Occipital lobe (tissue), 3 donors: ENCODE measurements around the gene OR8H2. TPM values are rescaled to one million over a fixed set of nuclear protein-coding genes. Genes with fewer than 3 reads are reported as not detected.
"Not testable (repeated sequence)": the region's sequence is repeated elsewhere in the genome, so short reads cannot be mapped to it uniquely, and the experiment has no call there.

Source experiments
- DNase-seq: peaks from one replicate; lab custom pipeline; 2025; lab: John Stamatoyannopoulos, UW
- small RNA-seq: library from RNA; depleted of rRNA; stranded (forward); fragments of <200 nt; gene quantifications from one replicate; pipeline ENCODE3, GENCODE V24; 2014
- total RNA-seq: library from RNA; depleted of rRNA; stranded (reverse); fragments of >200 nt; gene quantifications from one replicate; pipeline ENCODE4 v1.2.3, GENCODE V29; 2014

The OR8H2 gene, protein sequence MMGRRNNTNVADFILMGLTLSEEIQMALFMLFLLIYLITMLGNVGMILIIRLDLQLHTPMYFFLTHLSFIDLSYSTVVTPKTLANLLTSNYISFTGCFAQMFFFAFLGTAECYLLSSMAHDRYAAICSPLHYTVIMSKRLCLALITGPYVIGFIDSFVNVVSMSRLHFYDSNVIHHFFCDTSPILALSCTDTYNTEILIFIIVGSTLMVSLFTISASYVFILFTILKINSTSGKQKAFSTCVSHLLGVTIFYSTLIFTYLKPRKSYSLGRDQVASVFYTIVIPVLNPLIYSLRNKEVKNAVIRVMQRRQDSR
- total RNA-seq = not detected

- DNase-seq = no peak
Measured at GRCh38 chr11:56103210-56103737, at the start of gene OR8H2. OR8H2 (plus strand) TSS chr11:56103687; CDS start chr11:56105043, 1,356 bp downstream.

- not testable (repeated sequence) for DNase-seq
Measured at GRCh38 chr11:56056366-56056765, 47.1 kb upstream of the OR8H2 start.

- not testable (repeated sequence) for DNase-seq
Measured at GRCh38 chr11:56057661-56058237, 45.7 kb upstream of the OR8H2 start.

DNA sequence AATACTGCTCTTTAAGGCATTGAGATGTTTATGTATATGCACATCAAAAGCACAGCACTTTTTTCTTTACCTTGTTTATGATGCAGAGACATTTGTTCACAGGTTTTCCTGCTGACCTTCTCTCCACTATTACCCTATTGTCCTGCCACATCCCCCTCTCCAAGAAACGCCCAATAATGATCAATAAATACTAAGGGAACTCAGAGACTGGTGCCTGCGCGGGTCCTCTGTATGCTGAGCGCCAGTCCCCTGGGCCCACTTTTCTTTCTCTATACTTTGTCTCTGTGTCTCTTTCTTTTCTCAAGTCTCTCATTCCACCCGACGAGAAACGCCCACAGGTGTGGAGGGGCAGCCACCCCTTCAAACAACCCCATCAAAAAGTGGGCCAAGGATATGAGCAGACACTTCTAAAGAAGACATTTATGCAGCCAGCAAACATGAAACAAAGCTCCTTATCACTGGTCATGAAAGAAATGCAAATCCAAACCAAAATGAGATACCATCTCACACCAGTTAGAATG, 45.2 kb upstream of the OR8H2 start:
- DNase-seq = not testable (repeated sequence)

DNA sequence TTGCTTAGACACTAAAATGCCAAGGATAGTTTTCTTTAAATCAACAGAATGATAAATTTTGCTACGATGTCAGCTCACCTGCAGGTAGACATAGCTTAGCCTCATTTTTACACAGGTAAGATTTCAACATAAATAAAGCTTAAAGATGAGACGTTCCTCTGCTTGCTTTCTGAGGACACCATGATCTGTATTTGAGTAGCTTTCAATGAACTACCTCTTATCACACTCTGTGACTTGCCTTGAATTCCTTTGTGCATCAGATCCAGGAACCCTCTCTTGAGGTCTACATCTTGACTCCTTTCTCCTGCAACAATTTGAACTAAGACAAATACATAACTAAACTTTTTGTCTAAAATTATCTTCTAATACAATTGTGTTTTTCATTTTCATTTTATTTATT, 36.5 kb upstream of the OR8H2 start:
- DNase-seq = no peak

- no peak for DNase-seq
Measured at GRCh38 chr11:56089697-56090096, 13.8 kb upstream of the OR8H2 start.

GRCh38 chr11:56093008-56093407, 10.5 kb upstream of the OR8H2 start, which contains the start of gene OR8I2:
OR8I2 (plus strand) TSS chr11:56093308; CDS start chr11:56093308, 0 bp downstream.
- DNase-seq = no peak

- DNase-seq = no peak
Measured at GRCh38 chr11:56122073-56122472, 18.6 kb downstream of the OR8H2 start, which contains the start of gene OR8H3. OR8H3 (plus strand) TSS chr11:56122373; CDS start chr11:56122373, 0 bp downstream.

DNA sequence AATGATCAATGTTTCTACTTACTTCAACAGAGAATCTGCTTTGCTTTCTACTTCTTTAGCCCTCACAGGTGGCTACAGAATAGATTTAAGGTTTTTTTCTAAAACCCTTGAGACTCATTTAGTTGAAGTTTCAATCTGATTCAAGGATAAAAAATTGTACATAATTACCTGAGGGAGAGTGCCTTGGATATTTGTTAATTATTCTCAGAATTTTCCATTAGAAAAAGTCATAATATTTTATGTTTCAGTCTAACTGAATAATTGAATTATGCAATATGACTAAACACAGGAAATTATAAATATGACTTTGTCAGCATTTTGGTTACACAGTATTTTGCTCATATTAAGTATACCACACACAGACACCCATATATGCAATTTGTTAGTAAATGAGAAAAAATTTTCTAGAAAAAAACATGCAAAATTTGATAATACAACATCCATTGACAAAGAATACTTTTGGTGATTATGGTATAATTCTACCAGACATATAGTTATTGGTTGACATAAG, 36.7 kb downstream of the OR8H2 start, which contains the start of gene OR8J3:
OR8J3 (minus strand) TSS at position 51 of the 511 bp plus-strand sequence. CDS start 2,483 bp downstream, outside the sequence.
- no peak for DNase-seq

- not testable (repeated sequence) for DNase-seq
Measured at GRCh38 chr11:56143681-56144080, 40.2 kb downstream of the OR8H2 start.

GRCh38 chr11:56151376-56151775, 47.9 kb downstream of the OR8H2 start:
- no peak for DNase-seq

DNA sequence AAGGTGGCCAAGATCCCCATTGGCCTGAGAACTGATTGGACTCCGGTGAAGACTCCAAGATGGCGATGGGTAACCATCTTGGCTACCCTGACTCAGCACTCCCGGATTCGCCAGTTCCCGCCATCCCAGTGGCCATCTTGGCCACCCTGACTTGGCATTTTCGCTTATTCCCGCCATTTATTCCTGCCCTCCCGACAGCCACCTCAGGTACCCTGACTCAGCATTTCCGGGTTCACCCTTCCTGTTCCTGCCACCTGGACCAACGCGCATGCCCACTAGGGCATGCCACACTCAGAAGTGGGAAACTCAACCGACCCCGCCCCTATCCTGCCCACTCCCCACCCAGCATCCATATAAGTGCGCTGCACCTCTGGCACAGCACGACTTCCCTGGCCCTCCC, 48.8 kb downstream of the OR8H2 start:
- no peak for DNase-seq

Small RNA genes lying within 50 kb of the gene (small RNA-seq; reads per million reads assigned to genes)
- gene OR8I4P = not detected

Other genes with a start within 250 kb of the OR8H2 start
- not detected for gene TRIM51, start 220.4 kb upstream of the OR8H2 start, total RNA-seq
- not detected for gene OR5W2, start 189.1 kb upstream of the OR8H2 start, total RNA-seq
- not detected for gene OR5I1, start 167.3 kb upstream of the OR8H2 start, total RNA-seq
- gene OR10AG1, start 133.7 kb upstream of the OR8H2 start, total RNA-seq = not detected
- not detected for gene OR5F1, start 109.1 kb upstream of the OR8H2 start, total RNA-seq
- gene OR5AS1, start 76.0 kb upstream of the OR8H2 start, total RNA-seq = not detected
- gene OR8I2, start 10.4 kb upstream of the OR8H2 start, total RNA-seq = not detected
- not detected for gene OR8H3, start 18.7 kb downstream of the OR8H2 start, total RNA-seq
- not detected for gene OR8J3, start 36.5 kb downstream of the OR8H2 start, total RNA-seq
- gene OR8K5, start 56.6 kb downstream of the OR8H2 start, total RNA-seq = not detected
- not detected for gene OR5J2, start 72.9 kb downstream of the OR8H2 start, total RNA-seq
- gene OR5T2, start 130.6 kb downstream of the OR8H2 start, total RNA-seq = not detected
- not detected for gene OR5T3, start 148.6 kb downstream of the OR8H2 start, total RNA-seq
- gene OR5T1, start 170.5 kb downstream of the OR8H2 start, total RNA-seq = not detected
- not detected for gene OR8H1, start 188.6 kb downstream of the OR8H2 start, total RNA-seq
- gene OR8K3, start 211.5 kb downstream of the OR8H2 start, total RNA-seq = not detected
- gene OR8K1, start 242.4 kb downstream of the OR8H2 start, total RNA-seq = not detected